ENCODE measurements around the gene GYS1.

- TF ChIP-seq CTCF (conservative IDR thresholded peaks at IDR 0.05; ENCODE audit: low read depth, low read length) (no peak), EZH2 (IDR thresholded peaks at IDR 0.05; ENCODE audit: low read length, unreplicated experiment) (no peak), EZH2phosphoT487 (IDR thresholded peaks at IDR 0.05; ENCODE audit: borderline replicate concordance, low read length) (no peak)
Measured at GRCh38 chr19:49009828-49010227, 16.7 kb upstream of the GYS1 start.

All from PC-3 (cell line).